ENCODE results near the gene IL7R. TPM values are rescaled to one million over a fixed set of nuclear protein-coding genes. Genes with fewer than 3 reads are reported as not detected.
"Not testable (repeated sequence)": the region's sequence is repeated elsewhere in the genome, so short reads cannot be mapped to it uniquely, and the experiment has no call there.

The IL7R gene
- total RNA-seq, 1 donor from 2014 or later: not detected

GRCh38 chr5:35852084-35852734 is 4.5 kb upstream of the IL7R start:
- Mint-ChIP-seq H3K4me3 (no peak overlapping the region), H3K36me3 (ENCODE audit: low read depth) (no peaks in the 10 kb centered on the region), H3K27me3 (ENCODE audit: low read depth) (no peaks in the 10 kb centered on the region), H3K27ac (ENCODE audit: unreplicated experiment) (no peak overlapping the region), H3K9me3 (no peaks in the 10 kb centered on the region), H3K4me1 (peaks cover 26% of the 10 kb centered on the region)
- TF ChIP-seq CTCF (conservative IDR thresholded peaks at IDR 0.05): no peak
- no peak for DNase-seq (ENCODE audit: low read depth, low spot score)

GRCh38 chr5:35852773-35853172 is 3.9 kb upstream of the IL7R start:
- Mint-ChIP-seq H3K27ac (ENCODE audit: unreplicated experiment) (no peak overlapping the region), H3K9me3 (no peaks in the 10 kb centered on the region), H3K4me1 (peaks cover 30% of the 10 kb centered on the region), H3K36me3 (ENCODE audit: low read depth) (no peaks in the 10 kb centered on the region), H3K4me3 (no peak overlapping the region), H3K27me3 (ENCODE audit: low read depth) (no peaks in the 10 kb centered on the region)
- no peak for TF ChIP-seq CTCF (conservative IDR thresholded peaks at IDR 0.05)
- no peak for DNase-seq (ENCODE audit: low read depth, low spot score)

- no peaks in the 10 kb centered on the region for H3K9me3 Mint-ChIP-seq
- no peak overlapping the region for H3K4me3 Mint-ChIP-seq
- no peak for TF ChIP-seq CTCF (conservative IDR thresholded peaks at IDR 0.05)
- no peaks in the 10 kb centered on the region for H3K27me3 Mint-ChIP-seq (ENCODE audit: low read depth)
- H3K27ac Mint-ChIP-seq (ENCODE audit: unreplicated experiment): peak overlapping the region; percentile 37
- H3K36me3 Mint-ChIP-seq (ENCODE audit: low read depth): no peaks in the 10 kb centered on the region
- peaks cover 35% of the 10 kb centered on the region for H3K4me1 Mint-ChIP-seq
- no peak for DNase-seq (ENCODE audit: low read depth, low spot score)
These were observed 3.1 kb upstream of the IL7R start for GRCh38 chr5:35853631-35854030.

GRCh38 chr5:35854248-35854647 is 2.4 kb upstream of the IL7R start:
- peaks cover 41% of the 10 kb centered on the region for H3K4me1 Mint-ChIP-seq
- no peak for DNase-seq (ENCODE audit: low read depth, low spot score)
- TF ChIP-seq CTCF (conservative IDR thresholded peaks at IDR 0.05): no peak
- H3K27ac Mint-ChIP-seq (ENCODE audit: unreplicated experiment): no peak overlapping the region
- H3K27me3 Mint-ChIP-seq (ENCODE audit: low read depth): no peaks in the 10 kb centered on the region
- no peaks in the 10 kb centered on the region for H3K9me3 Mint-ChIP-seq
- H3K36me3 Mint-ChIP-seq (ENCODE audit: low read depth): no peaks in the 10 kb centered on the region
- no peak overlapping the region for H3K4me3 Mint-ChIP-seq

GRCh38 chr5:35855187-35855586 is 1.5 kb upstream of the IL7R start:
- Mint-ChIP-seq H3K9me3 (no peaks in the 10 kb centered on the region), H3K4me1 (peaks cover 51% of the 10 kb centered on the region), H3K27ac (ENCODE audit: unreplicated experiment) (no peak overlapping the region), H3K4me3 (no peak overlapping the region), H3K27me3 (ENCODE audit: low read depth) (no peaks in the 10 kb centered on the region), H3K36me3 (ENCODE audit: low read depth) (no peaks in the 10 kb centered on the region)
- TF ChIP-seq CTCF (conservative IDR thresholded peaks at IDR 0.05): no peak
- no peak for DNase-seq (ENCODE audit: low read depth, low spot score)

GRCh38 chr5:35856186-35856764 is 416 bp upstream of the IL7R start:
- not testable (repeated sequence) for H3K27ac Mint-ChIP-seq (ENCODE audit: unreplicated experiment)

More at GRCh38 chr5:35856186-35856764, 416 bp upstream of the IL7R start:
- H3K4me1 Mint-ChIP-seq: peaks cover 62% of the 10 kb centered on the region
- H3K36me3 Mint-ChIP-seq (ENCODE audit: low read depth); H3K27me3 Mint-ChIP-seq (ENCODE audit: low read depth); H3K4me3 Mint-ChIP-seq; H3K9me3 Mint-ChIP-seq; DNase-seq (ENCODE audit: low read depth, low spot score): not testable (repeated sequence)

All from neural crest cell (in vitro differentiated cells).